Measurements from ENCODE around the gene SPDYE1.
"Not testable (repeated sequence)": the region's sequence is repeated elsewhere in the genome, so short reads cannot be mapped to it uniquely, and the experiment has no call there.

DNA sequence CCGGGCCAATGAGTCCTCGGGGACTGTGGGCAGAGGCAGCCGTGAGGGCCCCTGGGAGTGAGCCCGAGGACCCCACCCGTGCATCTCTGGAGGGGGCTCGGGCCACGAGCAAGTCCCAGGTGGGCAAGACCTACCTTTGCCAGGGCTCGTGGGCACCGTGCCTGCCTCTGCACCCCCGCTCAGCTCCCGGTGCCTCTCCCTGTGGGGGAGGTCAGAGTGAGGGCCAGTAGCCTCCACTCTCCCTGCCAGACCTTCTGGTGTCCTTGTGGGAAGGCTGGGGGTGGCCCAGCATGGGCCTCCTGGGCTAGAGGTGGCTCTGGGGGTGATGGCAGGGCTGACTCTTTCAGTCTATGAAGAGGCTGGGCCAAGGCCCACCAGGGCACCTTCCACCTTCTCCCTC lies 31.7 kb downstream of the SPDYE1 start:
- not testable (repeated sequence) for TF ChIP-seq YY1 (IDR thresholded peaks at IDR 0.05; ENCODE audit: insufficient read depth, insufficient read length); SUZ12 (IDR thresholded peaks at IDR 0.05; ENCODE audit: extremely low read depth, insufficient read depth, insufficient read length); ZNF274 (IDR thresholded peaks at IDR 0.05; ENCODE audit: low read depth, low read length)

Data from NT2/D1 (cell line).